Endothelial cell of umbilical vein (primary cell): ENCODE results near the gene HECW1. TPM values are rescaled to one million over a fixed set of nuclear protein-coding genes. Genes with fewer than 3 reads are reported as not detected.

ENCODE experiments used
- BruUV-seq: library from RNA; stranded (reverse); fragments of 400-500 nt; replicated peaks from 2 replicates; lab custom pipeline; 2021; lab: Mats Ljungman, UMichigan
- CTCF ChIA-PET: fragments of 300-600, 350-600 bp; sonication (Branson Sonifier 250); formaldehyde crosslinking; loops from one replicate; lab custom pipeline; 2021; ENCODE audit warnings: antibody characterized with exemption, inconsistent platforms; lab: Charles Lee
- POLR2A ChIA-PET: fragments of 300-600, 350-600 bp; sonication (Branson Sonifier 250); formaldehyde crosslinking; loops from one replicate; lab custom pipeline; 2021; ENCODE audit warnings: antibody characterized with exemption, inconsistent platforms; lab: Charles Lee
- DNase-seq: peaks from one replicate; pipeline ENCODE4 v3.0.0-alpha.2; 2011; ENCODE audit warnings: low read depth, low spot score
- FAIRE-seq: peaks from 2 replicates; lab custom pipeline; 2011; peaks lifted over from hg19 to GRCh38; lab: Jason Lieb, UNC
- H2AFZ ChIP-seq: 2 replicates; pipeline ENCODE4 v1.6.0; 2012; ENCODE audit warnings: low read depth, low read length, control low read depth, inconsistent platforms
- H3K27ac ChIP-seq: 2 replicates; pipeline ENCODE4 v1.5.1; 2011; ENCODE audit warnings: low read depth, mild to moderate bottlenecking, control low read depth, low read length, moderate library complexity; ENCODE audit not compliant: insufficient read depth
- H3K27me3 ChIP-seq, 2 experiments: 2 replicates each; pipeline versions ENCODE4 v1.6.0 to v1.6.1; 2011; ENCODE audit warnings: low read length in 2 of 2, mixed read lengths in 1 of 2; ENCODE audit not compliant: control insufficient read depth in 2 of 2, insufficient read depth in 2 of 2
- H3K36me3 ChIP-seq, 2 experiments: 2 replicates in 1 of 2; 3 replicates in 1 of 2; pipeline ENCODE4 v1.5.1; 2011; ENCODE audit warnings: low read length in 2 of 2, mild to moderate bottlenecking in 1 of 2, moderate library complexity in 1 of 2; ENCODE audit not compliant: control insufficient read depth in 2 of 2, insufficient read depth in 2 of 2; ENCODE audit errors: extremely low read depth in 1 of 2
- H3K4me1 ChIP-seq: 3 replicates; pipeline ENCODE4 v1.5.1; 2011; ENCODE audit warnings: mild to moderate bottlenecking, low read length; ENCODE audit not compliant: control insufficient read depth, insufficient read depth; ENCODE audit errors: extremely low read depth
- H3K4me2 ChIP-seq: 2 replicates; pipeline ENCODE4 v1.6.1; 2011; ENCODE audit warnings: low read length, control low read depth, mixed read lengths; ENCODE audit not compliant: insufficient read depth
- H3K4me3 ChIP-seq, 3 experiments: fragments of 200-600 bp in 1 of 3; sonication (generic), shearing (Covaris generic) in 1 of 3; replicated peaks in 1 of 3; 2 replicates each; pipeline ENCODE4 v1.5.1; 2011 to 2016; ENCODE audit warnings: control low read depth in 3 of 3, low read length in 3 of 3, mild to moderate bottlenecking in 2 of 3, inconsistent platforms in 1 of 3, low read depth in 1 of 3, moderate library complexity in 1 of 3; ENCODE audit not compliant: insufficient read depth in 1 of 3
- H3K79me2 ChIP-seq: 2 replicates; pipeline ENCODE4 v1.6.0; 2012; ENCODE audit warnings: low read length, inconsistent platforms; ENCODE audit not compliant: control insufficient read depth, insufficient read depth
- H3K9ac ChIP-seq: replicated peaks from 2 replicates; pipeline ENCODE3; 2011; ENCODE audit warnings: low read length, control low read depth; ENCODE audit not compliant: insufficient read depth; ENCODE audit errors: extremely low read depth
- H3K9me1 ChIP-seq: replicated peaks from 3 replicates; pipeline ENCODE4 v1.6.0; 2011; ENCODE audit warnings: mild to moderate bottlenecking, low read length; ENCODE audit not compliant: control insufficient read depth, insufficient read depth; ENCODE audit errors: extremely low read depth
- H3K9me3 ChIP-seq: replicated peaks from 2 replicates; pipeline ENCODE4 v1.5.1; 2012; ENCODE audit warnings: low read length, inconsistent platforms; ENCODE audit not compliant: control insufficient read depth, insufficient read depth
- H4K20me1 ChIP-seq: replicated peaks from 2 replicates; pipeline ENCODE3; 2011; ENCODE audit warnings: mild to moderate bottlenecking, low read length; ENCODE audit not compliant: control insufficient read depth, insufficient read depth; ENCODE audit errors: extremely low read depth
- EZH2 ChIP-seq: IDR thresholded peaks from 2 replicates; pipeline ENCODE4 v1.6.1; 2012; ENCODE audit warnings: borderline replicate concordance, low read depth, mild to moderate bottlenecking, moderate library complexity, low read length, inconsistent platforms; ENCODE audit not compliant: severe bottlenecking
- FOS ChIP-seq: IDR thresholded peaks from 2 replicates; pipeline ENCODE4 v1.6.1; 2011; ENCODE audit warnings: mild to moderate bottlenecking, low read length, moderate library complexity, borderline replicate concordance; ENCODE audit not compliant: insufficient read depth
- GATA2 ChIP-seq: IDR thresholded peaks from 2 replicates; pipeline ENCODE4 v1.7.0; 2011; ENCODE audit warnings: low read depth, mild to moderate bottlenecking, moderate library complexity, mixed read lengths, low read length; ENCODE audit not compliant: insufficient read length, insufficient read depth
- JUN ChIP-seq: IDR thresholded peaks from 2 replicates; pipeline ENCODE4 v1.6.1; 2011; ENCODE audit warnings: borderline replicate concordance, low read depth; ENCODE audit not compliant: insufficient read length, insufficient read depth
- MAX ChIP-seq: IDR thresholded peaks from 2 replicates; pipeline ENCODE4 v1.6.1; 2011; ENCODE audit not compliant: insufficient read depth, insufficient read length
- MYC ChIP-seq: IDR thresholded peaks from one replicate; pipeline ENCODE4 v1.6.1; 2011; ENCODE audit warnings: mild to moderate bottlenecking, low read depth, low read length
- POLR2A ChIP-seq: IDR thresholded peaks from 2 replicates; pipeline ENCODE4 v1.6.1; 2012; ENCODE audit warnings: low read depth, mild to moderate bottlenecking, control low read depth, low read length
- POLR2AphosphoS5 ChIP-seq: IDR thresholded peaks from 2 replicates; pipeline ENCODE4 v1.6.1; 2012; ENCODE audit warnings: low read depth, mild to moderate bottlenecking, control low read depth, low read length, moderate library complexity; ENCODE audit not compliant: insufficient read depth
- dilution Hi-C: fragments of 300-500 bp; cut with MboI; formaldehyde crosslinking; loops from one replicate; pipeline ENCODE4 v1.15.0; 2019; ENCODE audit warnings: low sequenced_read_pairs; ENCODE audit not compliant: extremely low pct_ligation_motif_present
- intact Hi-C: fragments of 100-400 bp; cut with micrococcal nuclease; formaldehyde crosslinking; loops from one replicate; pipeline ENCODE4 v1.10.0; 2022
- polyA plus RNA-seq, 4 experiments: library from polyadenylated mRNA; depleted of rRNA in 3 of 4; stranded (reverse) in 3 of 4; unstranded in 1 of 4; fragments of >200 nt; gene quantifications; 2 replicates each; pipeline versions ENCODE4 v1.2.1 to v1.2.3, GENCODE V29; 2011 to 2012; ENCODE audit warnings: missing spikeins in 1 of 4
- total RNA-seq: library from RNA; stranded (reverse); gene quantifications from 2 replicates; pipeline ENCODE4 v1.2.3, GENCODE V29; 2021
- TF ChIP-seq, protein P1 (sequence below), 2 donors: IDR thresholded peaks; 1 replicate in 1 of 2; 2 replicates in 1 of 2; pipeline ENCODE4 v1.5.1; 2011; ENCODE audit warnings: low read length in 2 of 2, mild to moderate bottlenecking in 2 of 2, moderate library complexity in 2 of 2, control low read depth in 1 of 2, inconsistent platforms in 1 of 2, low read depth in 1 of 2; ENCODE audit not compliant: insufficient read depth in 1 of 2; ENCODE audit errors: extremely low read depth in 1 of 2

HECW1 gene
- total and polyA plus RNA-seq, 2 donors (not counting 3 experiments of a cell fraction or from before 2014, with no cell fraction given), result not detected

- no peaks in the 10 kb centered on the region for H3K79me2 ChIP-seq
- H3K9ac ChIP-seq, result no peak overlapping the region
- H3K27me3 ChIP-seq, result peaks cover 0 to 2% of the 10 kb centered on the region in 2 experiments
- ChIA-PET POLR2A (no interaction called here), CTCF (interaction anchor here (1.0 to 1.2 kb wide), 2 partner anchors 27 to 126 kb away, joined by 3 to 4 read pairs; no protein-coding TSS in a partner anchor)
- DNase-seq (no peak), FAIRE-seq (no peak)
- no peaks in the 10 kb centered on the region for H3K9me1 ChIP-seq
- no peaks in the 10 kb centered on the region for H3K9me3 ChIP-seq
- no TSS peak for BruUV-seq
- intact Hi-C loops, result no loop called here
- no peak for TF ChIP-seq GATA2
- TF ChIP-seq EZH2, result no peak
- TF ChIP-seq MAX, result no peak
- TF ChIP-seq JUN, result no peak
- no peak for TF ChIP-seq FOS
- TF ChIP-seq MYC, result no peak
- TF ChIP-seq, protein P1, sequence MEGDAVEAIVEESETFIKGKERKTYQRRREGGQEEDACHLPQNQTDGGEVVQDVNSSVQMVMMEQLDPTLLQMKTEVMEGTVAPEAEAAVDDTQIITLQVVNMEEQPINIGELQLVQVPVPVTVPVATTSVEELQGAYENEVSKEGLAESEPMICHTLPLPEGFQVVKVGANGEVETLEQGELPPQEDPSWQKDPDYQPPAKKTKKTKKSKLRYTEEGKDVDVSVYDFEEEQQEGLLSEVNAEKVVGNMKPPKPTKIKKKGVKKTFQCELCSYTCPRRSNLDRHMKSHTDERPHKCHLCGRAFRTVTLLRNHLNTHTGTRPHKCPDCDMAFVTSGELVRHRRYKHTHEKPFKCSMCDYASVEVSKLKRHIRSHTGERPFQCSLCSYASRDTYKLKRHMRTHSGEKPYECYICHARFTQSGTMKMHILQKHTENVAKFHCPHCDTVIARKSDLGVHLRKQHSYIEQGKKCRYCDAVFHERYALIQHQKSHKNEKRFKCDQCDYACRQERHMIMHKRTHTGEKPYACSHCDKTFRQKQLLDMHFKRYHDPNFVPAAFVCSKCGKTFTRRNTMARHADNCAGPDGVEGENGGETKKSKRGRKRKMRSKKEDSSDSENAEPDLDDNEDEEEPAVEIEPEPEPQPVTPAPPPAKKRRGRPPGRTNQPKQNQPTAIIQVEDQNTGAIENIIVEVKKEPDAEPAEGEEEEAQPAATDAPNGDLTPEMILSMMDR (IDR thresholded peaks at IDR 0.05; ENCODE audit: extremely low read depth in 1 of 2, insufficient read depth in 1 of 2, low read depth in 1 of 2, low read length in 2 of 2), result no peak
- TF ChIP-seq POLR2AphosphoS5, result no peak
- no peak for TF ChIP-seq POLR2A
- dilution Hi-C loops, result no loop called here
- no peaks in the 10 kb centered on the region for H3K4me1 ChIP-seq
- H3K36me3 ChIP-seq, result no peaks in the 10 kb centered on the region
- H2AFZ ChIP-seq, result no peak overlapping the region
- H3K27ac ChIP-seq, result no peak overlapping the region
- H3K4me2 ChIP-seq, result no peak overlapping the region
- no peak overlapping the region for H3K4me3 ChIP-seq
- no peaks in the 10 kb centered on the region for H4K20me1 ChIP-seq
Measured at GRCh38 chr7:43135129-43135528, 22.7 kb downstream of the HECW1 start.
